Head of caudate nucleus (tissue), 42 donors: Measurements from ENCODE around the gene TAF6L.
"Not testable (repeated sequence)": the region's sequence is repeated elsewhere in the genome, so short reads cannot be mapped to it uniquely, and the experiment has no call there.

ENCODE experiments used
- DNase-seq, 42 donors: peaks; one replicate each; pipeline versions ENCODE4 v3.0.0 to v3.0.0-alpha.2; 2020 to 2021; ENCODE audit warnings: mixed read lengths in 7 of 42
- intact Hi-C: fragments of 100-400 bp; cut with DNase I; formaldehyde crosslinking; loops from one replicate; pipeline ENCODE4 v1.15.0; 2022

Gene TAF6L

GRCh38 chr11:62771144-62772021 is at the start of gene TAF6L:
TSS of gene TAF6L (plus strand) at chr11:62771396. CDS start at chr11:62775784, 4,388 bp downstream.
- intact Hi-C loops = loop anchor here (1.0 to 5.0 kb wide), 3 partner anchors 10 to 44 kb away; partner anchors contain the start of genes HNRNPUL2, POLR2G, TMEM179B and TTC9C
- DNase-seq = peak; percentile 96 to 100 (median 98)

- intact Hi-C loops = loop anchor here (10.0 kb wide), 1 partner anchor 113 kb away; the partner anchor contains the start of genes STX5, TEX54 and WDR74
- DNase-seq = no peak
Measured at GRCh38 chr11:62721994-62722393, 49.2 kb upstream of the TAF6L start.

DNA sequence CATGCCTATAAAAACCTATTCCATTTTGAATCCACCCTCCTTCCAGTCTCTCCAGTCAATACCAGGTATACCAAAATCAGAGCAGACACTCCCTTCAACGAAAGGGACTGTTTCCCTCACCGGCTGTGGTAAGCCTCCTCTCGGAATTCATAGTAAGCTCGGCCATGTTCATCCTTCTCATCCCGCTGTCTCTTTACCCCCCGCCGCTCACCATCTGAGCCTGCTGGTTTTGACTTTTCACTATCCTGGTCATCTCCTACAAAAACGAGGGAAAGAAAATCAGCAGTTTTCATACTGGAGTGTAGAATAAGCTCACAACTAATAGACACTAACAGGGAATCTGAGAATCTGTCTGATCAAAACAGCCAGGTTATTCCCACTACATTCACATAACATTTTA is 47.0 kb upstream of the TAF6L start:
- DNase-seq = no peak
- intact Hi-C loops = loop anchor here (10.0 kb wide), 1 partner anchor 111 kb away; the partner anchor contains the start of genes STX5, TEX54 and WDR74

DNA sequence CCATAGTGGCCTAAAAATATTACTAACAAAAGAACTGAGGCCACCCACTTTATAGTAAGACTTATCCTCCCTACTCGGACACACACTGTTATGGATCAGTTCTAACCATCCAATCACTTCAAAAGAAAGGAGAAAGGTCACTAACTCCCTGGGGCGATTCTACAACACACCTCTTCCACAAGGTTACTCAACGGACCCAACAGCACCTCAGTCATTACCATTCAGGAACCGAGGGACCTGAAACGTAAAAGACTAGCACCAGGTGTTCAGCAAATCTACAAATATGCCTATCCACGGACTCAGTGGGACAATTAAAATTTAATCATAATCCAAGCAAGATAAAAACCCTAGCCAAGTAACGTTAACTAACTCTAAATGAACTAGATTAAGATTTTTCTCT is 45.5 kb upstream of the TAF6L start:
- no peak for DNase-seq
- intact Hi-C loops = loop anchor here (2.0 to 10.0 kb wide), 3 partner anchors 17 to 109 kb away; partner anchors contain the start of genes STX5, TAF6L, TEX54 and WDR74

GRCh38 chr11:62726156-62726914 is 44.9 kb upstream of the TAF6L start:
- intact Hi-C loops = loop anchor here (2.0 to 10.0 kb wide), 3 partner anchors 18 to 108 kb away; partner anchors contain the start of genes STX5, TAF6L, TEX54 and WDR74

DNA sequence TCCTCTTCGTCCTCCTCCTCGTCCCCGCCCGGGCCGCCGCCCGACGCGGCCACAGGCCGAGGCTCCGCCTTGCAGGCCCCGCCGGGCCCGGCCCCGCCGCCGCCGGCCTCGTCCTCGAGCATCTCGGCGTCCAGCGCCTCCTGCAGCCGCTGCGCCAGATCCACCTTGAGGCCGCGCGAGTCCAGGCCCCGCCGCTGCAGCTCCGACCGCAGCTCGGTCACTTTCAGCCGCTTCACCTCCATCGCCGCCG is 44.4 kb upstream of the TAF6L start:
- DNase-seq = no peak
- intact Hi-C loops = loop anchor here (2.0 to 10.0 kb wide), 3 partner anchors 18 to 108 kb away; partner anchors contain the start of genes STX5, TAF6L, TEX54 and WDR74

More at GRCh38 chr11:62726156-62726914, 44.9 kb upstream of the TAF6L start:
- DNase-seq = peak in 24 of 42 donors; percentile 3 to 55 (median 29)

- intact Hi-C loops = loop anchor here (2.0 to 10.0 kb wide), 3 partner anchors 19 to 107 kb away; partner anchors contain the start of genes STX5, TAF6L, TEX54 and WDR74
- DNase-seq = peak; percentile 93 to 99 (median 98)
Measured at GRCh38 chr11:62727165-62727871, 43.9 kb upstream of the TAF6L start, which contains the start of gene HNRNPUL2. TSS of gene HNRNPUL2 (minus strand) at chr11:62727457. CDS start at chr11:62727156, 301 bp downstream.

GRCh38 chr11:62727872-62728170 is 43.4 kb upstream of the TAF6L start:
- intact Hi-C loops = loop anchor here (2.0 to 10.0 kb wide), 3 partner anchors 19 to 107 kb away; partner anchors contain the start of genes STX5, TAF6L, TEX54 and WDR74
- DNase-seq = peak; percentile 67 to 94 (median 86)

DNA sequence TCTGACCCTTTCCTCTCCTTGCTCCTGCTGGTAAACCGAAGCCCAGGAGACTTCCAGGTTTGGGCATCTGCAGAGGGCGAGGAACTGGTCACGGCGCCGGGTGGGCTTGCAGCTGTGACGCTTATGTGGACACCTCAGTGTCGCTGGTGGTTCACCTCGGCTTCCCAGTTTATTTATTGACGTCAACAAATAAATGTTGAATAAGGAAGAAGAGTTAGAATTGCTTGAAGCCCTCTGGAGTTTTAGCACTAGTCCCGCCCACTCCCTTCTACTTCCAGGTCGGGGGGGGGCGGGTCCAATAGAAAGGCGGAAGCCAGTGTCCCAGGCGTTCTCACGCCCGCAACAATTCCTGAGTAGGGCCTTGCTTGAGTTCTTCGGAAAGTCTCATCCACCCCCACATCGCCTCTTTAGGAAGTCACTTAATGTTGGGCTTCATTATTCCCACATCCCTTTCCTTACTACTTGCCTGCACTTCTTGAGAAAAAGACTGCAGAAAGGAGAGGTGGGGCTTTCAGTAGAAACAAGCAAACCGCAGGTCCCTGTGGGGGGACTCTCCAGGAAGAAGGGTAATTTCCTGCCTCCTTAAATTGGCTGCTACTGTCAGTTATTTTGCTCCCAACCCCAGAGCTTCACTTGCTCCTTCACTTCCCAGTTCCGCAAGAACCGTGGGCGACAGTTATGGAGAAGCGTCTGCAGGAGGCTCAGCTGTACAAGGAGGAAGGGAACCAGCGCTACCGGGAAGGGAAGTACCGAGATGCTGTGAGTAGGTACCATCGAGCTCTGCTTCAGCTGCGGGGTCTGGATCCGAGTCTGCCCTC is 42.8 kb upstream of the TAF6L start, which contains the start of gene TTC9C:
TSS of gene TTC9C (plus strand) at position 316 of the 818 bp plus-strand sequence. CDS start at position 679, 363 bp downstream.
- intact Hi-C loops = loop anchor here (5.0 to 10.0 kb wide), 2 partner anchors 44 to 106 kb away; partner anchors contain the start of genes STX5, TAF6L, TEX54 and WDR74
- DNase-seq = peak; percentile 83 to 95 (median 89)

- DNase-seq, intact Hi-C loops: not testable (repeated sequence)
Measured at GRCh38 chr11:62730076-62730475, 41.1 kb upstream of the TAF6L start.

DNA sequence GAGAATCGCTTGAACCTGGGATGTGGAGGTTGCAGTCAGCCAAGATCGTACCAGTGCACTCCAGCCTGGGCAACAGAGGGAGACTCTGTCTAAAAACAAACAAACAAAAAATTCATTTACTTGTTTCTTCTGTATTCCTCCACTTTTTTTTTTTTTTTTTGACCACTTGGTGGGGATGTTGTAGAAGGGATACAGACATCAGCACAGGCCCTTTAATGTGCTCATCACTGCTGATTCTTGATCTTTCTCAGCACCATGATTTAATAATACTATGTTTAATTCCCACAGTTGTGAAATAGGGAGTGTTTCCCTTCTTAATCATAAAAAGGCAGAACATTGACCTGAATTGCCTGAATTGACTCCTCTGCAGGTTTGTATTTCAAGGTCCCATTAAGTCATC is 38.4 kb upstream of the TAF6L start:
- intact Hi-C loops = no loop called here
- DNase-seq = no peak

DNA sequence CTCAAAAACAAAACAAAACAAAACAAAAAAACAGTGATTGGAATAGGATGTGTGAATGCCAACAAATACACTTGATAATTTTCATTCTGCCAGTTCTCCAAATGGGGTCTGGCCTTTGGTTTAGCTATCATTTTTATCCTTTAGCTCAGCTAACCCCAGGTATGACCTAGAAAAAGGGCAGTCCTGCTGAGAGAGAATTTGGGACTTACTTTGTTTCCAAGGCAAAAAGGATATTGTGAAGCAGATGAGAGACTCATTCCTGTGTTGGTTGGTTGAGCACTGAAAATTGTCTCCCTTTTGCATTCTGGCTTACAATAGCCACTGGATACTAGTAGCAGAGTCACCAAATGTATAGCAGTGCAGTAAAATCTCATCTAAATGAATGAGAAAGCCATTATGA is 34.0 kb upstream of the TAF6L start:
- DNase-seq = no peak
- intact Hi-C loops = no loop called here

DNA sequence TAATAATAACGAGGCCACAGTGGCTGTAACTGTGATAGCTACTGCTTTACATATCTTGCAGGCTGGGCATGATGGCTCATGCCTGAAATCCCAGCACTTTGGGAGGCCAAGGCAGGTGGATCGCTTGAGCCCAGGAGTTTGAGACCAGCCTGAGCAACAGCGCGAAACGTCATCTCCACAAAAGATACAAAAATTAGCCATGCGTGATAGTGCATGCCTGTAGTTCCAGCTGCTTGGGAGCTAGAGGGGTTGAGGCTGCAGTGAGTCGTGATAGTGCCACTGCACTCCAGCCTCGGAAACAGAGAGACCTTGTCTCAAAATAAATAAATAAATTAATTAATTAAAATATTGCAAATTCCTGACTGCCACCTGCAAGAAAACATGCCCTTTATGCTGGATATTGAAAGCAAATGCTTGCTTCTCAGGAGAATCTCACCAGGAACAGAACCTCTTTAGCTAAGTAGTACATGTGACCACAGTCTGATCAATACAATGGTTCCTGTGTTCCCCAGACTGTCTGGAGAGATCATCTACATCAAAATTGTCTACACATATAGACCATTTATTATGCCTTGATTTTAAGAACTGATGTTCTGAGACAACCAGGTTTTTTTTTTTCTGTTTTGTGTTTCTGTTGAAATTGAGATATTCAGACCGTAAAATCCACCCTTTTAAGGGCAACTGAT is 23.6 kb upstream of the TAF6L start:
- no peak for DNase-seq
- intact Hi-C loops = no loop called here

DNA sequence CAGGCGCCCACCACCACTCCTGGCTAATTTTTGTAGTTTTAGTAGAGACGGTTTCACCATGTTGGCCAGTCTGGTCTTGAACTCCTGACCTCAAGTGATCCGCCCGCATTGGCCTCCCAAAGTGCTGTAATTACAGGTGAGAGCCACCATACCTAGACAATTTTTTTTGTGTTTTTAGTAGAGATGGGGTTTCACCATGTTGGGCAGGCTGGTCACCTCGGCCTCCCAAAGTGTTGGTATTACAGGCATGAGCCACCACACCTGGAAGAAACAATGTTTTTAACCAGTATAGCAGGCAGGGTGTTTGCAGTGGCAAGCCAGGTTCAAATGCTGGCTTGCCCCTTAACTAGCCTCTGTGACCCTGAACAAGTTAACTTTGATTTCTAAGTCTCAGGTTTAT is 21.3 kb upstream of the TAF6L start:
- intact Hi-C loops, DNase-seq: not testable (repeated sequence)

- DNase-seq = no peak
- intact Hi-C loops = no loop called here
Measured at GRCh38 chr11:62752177-62752785, 18.9 kb upstream of the TAF6L start.

GRCh38 chr11:62752994-62753735 is 18.0 kb upstream of the TAF6L start:
- no peak for DNase-seq

More at GRCh38 chr11:62752994-62753735, 18.0 kb upstream of the TAF6L start:
- intact Hi-C loops = no loop called here
